GM23338 (cell line): ENCODE data around the gene CTSC. TPM values are rescaled to one million over a fixed set of nuclear protein-coding genes. Genes with fewer than 3 reads are reported as not detected.

Experiments used
- ATAC-seq: fragments of 200-7000 bp; cut with Tn5 transposase; 3 replicates; pipeline ENCODE4 v1.9.1; 2020
- DNase-seq: peaks from one replicate; pipeline ENCODE4 v3.0.0-alpha.2; 2015; ENCODE audit warnings: low spot score
- H2AFZ ChIP-seq: fragments of 200-600 bp; sonication (generic); 2 replicates; pipeline ENCODE4 v1.8.0; 2016; ENCODE audit warnings: antibody characterized with exemption, mild to moderate bottlenecking, moderate library complexity
- H3F3A ChIP-seq: fragments of 200-600 bp; sonication (generic); replicated peaks from 2 replicates; pipeline ENCODE4 v1.8.0; 2017; ENCODE audit warnings: antibody characterized with exemption, mixed run types, low read depth
- H3K27ac ChIP-seq: fragments of 200-600 bp; sonication (generic); 2 replicates; pipeline ENCODE4 v1.6.1; 2016; ENCODE audit warnings: low read depth
- H3K27me3 ChIP-seq: fragments of 200-600 bp; sonication (generic); 2 replicates; pipeline ENCODE4 v1.8.0; 2016; ENCODE audit warnings: mild to moderate bottlenecking, mixed run types, moderate library complexity; ENCODE audit not compliant: insufficient read depth
- H3K36me3 ChIP-seq: fragments of 200-600 bp; sonication (generic); 2 replicates; pipeline ENCODE4 v1.8.0; 2016; ENCODE audit warnings: mild to moderate bottlenecking; ENCODE audit not compliant: insufficient read depth
- H3K4me1 ChIP-seq: fragments of 200-600 bp; sonication (generic); 2 replicates; pipeline ENCODE4 v1.8.0; 2016; ENCODE audit warnings: mild to moderate bottlenecking, moderate library complexity; ENCODE audit not compliant: insufficient read depth
- H3K4me2 ChIP-seq: fragments of 200-600 bp; sonication (generic); 2 replicates; pipeline ENCODE4 v1.7.1; 2017; ENCODE audit warnings: mixed run types
- H3K4me3 ChIP-seq: fragments of 200-600 bp; sonication (generic); 2 replicates; pipeline ENCODE4 v1.6.1; 2016; ENCODE audit warnings: mixed run types
- H3K79me2 ChIP-seq: fragments of 200-600 bp; sonication (generic); replicated peaks from 2 replicates; pipeline ENCODE4 v1.8.0; 2017; ENCODE audit warnings: mild to moderate bottlenecking; ENCODE audit not compliant: insufficient read depth
- H3K9me2 ChIP-seq: fragments of 200-600 bp; sonication (generic); 2 replicates; pipeline ENCODE4 v1.8.0; 2017; ENCODE audit not compliant: insufficient read depth
- H4K20me1 ChIP-seq: fragments of 200-600 bp; sonication (generic); replicated peaks from 2 replicates; pipeline ENCODE4 v1.8.0; 2017; ENCODE audit warnings: mild to moderate bottlenecking; ENCODE audit not compliant: insufficient read depth
- H3K27ac Mint-ChIP-seq: 2 replicates; pipeline ENCODE4 v1.8.0; 2020; ENCODE audit warnings: inconsistent platforms, mild to moderate bottlenecking, moderate library complexity, mixed read lengths
- H3K27me3 Mint-ChIP-seq: 3 replicates; pipeline ENCODE4 v1.8.0; 2022; ENCODE audit warnings: low read depth, mild to moderate bottlenecking, moderate library complexity, mixed read lengths, inconsistent platforms; ENCODE audit not compliant: insufficient read depth, poor library complexity
- H3K36me3 Mint-ChIP-seq: 3 replicates; pipeline ENCODE4 v1.8.0; 2021; ENCODE audit warnings: low read depth, mild to moderate bottlenecking, inconsistent platforms, moderate library complexity, mixed read lengths
- H3K4me1 Mint-ChIP-seq: 3 replicates; pipeline ENCODE4 v1.8.0; 2020; ENCODE audit warnings: mild to moderate bottlenecking, inconsistent platforms, mixed read lengths
- H3K4me3 Mint-ChIP-seq: 3 replicates; pipeline ENCODE4 v1.8.0; 2021; ENCODE audit warnings: moderate library complexity, mild to moderate bottlenecking, inconsistent platforms, mixed read lengths
- H3K9me3 Mint-ChIP-seq: 3 replicates; pipeline ENCODE4 v1.8.0; 2020; ENCODE audit warnings: moderate library complexity, mild to moderate bottlenecking, inconsistent platforms, mixed read lengths
- CREB1 ChIP-seq: fragments of 250-450 bp; sonication (Bioruptor Pico); IDR thresholded peaks from 2 replicates; pipeline ENCODE4 v1.5.0; 2020; ENCODE audit warnings: low read depth, mild to moderate bottlenecking, moderate library complexity
- EZH2 ChIP-seq: fragments of 200-600 bp; sonication (generic); IDR thresholded peaks from one replicate; pipeline ENCODE4 v1.8.0; 2017; ENCODE audit warnings: antibody characterized with exemption, mild to moderate bottlenecking, low read depth; ENCODE audit not compliant: unreplicated experiment
- JUNB ChIP-seq: IDR thresholded peaks from one replicate; pipeline ENCODE4 v1.6.1; 2016; ENCODE audit warnings: antibody characterized with exemption; ENCODE audit not compliant: unreplicated experiment
- NANOG ChIP-seq: IDR thresholded peaks from 2 replicates; pipeline ENCODE4 v1.6.1; 2016; ENCODE audit warnings: antibody characterized with exemption, borderline replicate concordance
- ZNF114 ChIP-seq: fragments of 250-450 bp; sonication (Bioruptor Pico); IDR thresholded peaks from 2 replicates; pipeline ENCODE4 v1.5.0; 2020; ENCODE audit warnings: mild to moderate bottlenecking, moderate library complexity
- ZNF331 ChIP-seq: fragments of 250-450 bp; sonication (Bioruptor Pico); IDR thresholded peaks from 2 replicates; pipeline ENCODE4 v1.5.0; 2020; ENCODE audit warnings: low read depth, mild to moderate bottlenecking, moderate library complexity
- polyA plus RNA-seq: library from polyadenylated mRNA; unstranded; fragments of >200 nt; fragmentation: Nextera tagmentation; extraction: Ambion mirVana; gene quantifications from 2 replicates; pipeline ENCODE4 v1.2.1, GENCODE V29; 2016
- total RNA-seq: library from RNA; depleted of rRNA; stranded (reverse); fragments of >200 nt; shearing (Covaris generic); gene quantifications from 2 replicates; pipeline ENCODE4 v1.2.3, GENCODE V29; 2014
- TF ChIP-seq, protein P1 (sequence below): fragments of 250-450 bp; sonication (Bioruptor Pico); IDR thresholded peaks from 2 replicates; pipeline ENCODE4 v1.5.0; 2020; ENCODE audit warnings: mild to moderate bottlenecking, moderate library complexity
- TF ChIP-seq, protein P2 (sequence below): IDR thresholded peaks from 2 replicates; pipeline ENCODE4 v1.6.1; 2016; ENCODE audit warnings: antibody characterized with exemption
- TF ChIP-seq, protein P3 (sequence below): IDR thresholded peaks from one replicate; pipeline ENCODE4 v1.6.1; 2018; ENCODE audit warnings: antibody characterized with exemption; ENCODE audit not compliant: unreplicated experiment
- TF ChIP-seq, protein P4 (sequence below), 2 experiments: fragments of 200-600 bp in 1 of 2; sonication (generic) in 1 of 2; conservative IDR thresholded peaks; 2 replicates each; pipeline versions ENCODE4 v1.5.1 to v1.6.1; 2016 to 2017; ENCODE audit warnings: antibody characterized with exemption in 2 of 2, low read depth in 2 of 2, mild to moderate bottlenecking in 2 of 2, moderate library complexity in 1 of 2

CTSC gene
- total and polyA plus RNA-seq, 2 experiments from 2014 or later, result 408 to 444 TPM

DNA sequence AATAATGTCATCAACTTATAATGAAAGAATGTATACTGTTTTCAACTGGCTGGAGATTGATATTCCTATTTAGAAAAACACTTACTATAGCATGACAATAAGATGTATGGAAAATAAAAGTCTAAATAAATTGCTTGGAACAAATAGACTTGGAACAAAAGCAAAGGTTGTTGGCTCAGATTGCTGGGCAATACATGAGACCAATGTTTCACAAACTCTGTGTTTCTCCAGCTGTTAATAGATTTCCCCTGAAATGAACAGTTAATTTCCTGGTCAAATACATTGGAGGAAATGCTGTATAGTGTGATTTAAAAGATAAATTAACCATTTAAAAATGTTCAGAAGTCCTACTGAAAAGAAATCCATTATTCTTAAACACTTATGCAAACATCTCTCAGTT, 40.1 kb upstream of the CTSC start (continued):
- TF ChIP-seq, protein P1, sequence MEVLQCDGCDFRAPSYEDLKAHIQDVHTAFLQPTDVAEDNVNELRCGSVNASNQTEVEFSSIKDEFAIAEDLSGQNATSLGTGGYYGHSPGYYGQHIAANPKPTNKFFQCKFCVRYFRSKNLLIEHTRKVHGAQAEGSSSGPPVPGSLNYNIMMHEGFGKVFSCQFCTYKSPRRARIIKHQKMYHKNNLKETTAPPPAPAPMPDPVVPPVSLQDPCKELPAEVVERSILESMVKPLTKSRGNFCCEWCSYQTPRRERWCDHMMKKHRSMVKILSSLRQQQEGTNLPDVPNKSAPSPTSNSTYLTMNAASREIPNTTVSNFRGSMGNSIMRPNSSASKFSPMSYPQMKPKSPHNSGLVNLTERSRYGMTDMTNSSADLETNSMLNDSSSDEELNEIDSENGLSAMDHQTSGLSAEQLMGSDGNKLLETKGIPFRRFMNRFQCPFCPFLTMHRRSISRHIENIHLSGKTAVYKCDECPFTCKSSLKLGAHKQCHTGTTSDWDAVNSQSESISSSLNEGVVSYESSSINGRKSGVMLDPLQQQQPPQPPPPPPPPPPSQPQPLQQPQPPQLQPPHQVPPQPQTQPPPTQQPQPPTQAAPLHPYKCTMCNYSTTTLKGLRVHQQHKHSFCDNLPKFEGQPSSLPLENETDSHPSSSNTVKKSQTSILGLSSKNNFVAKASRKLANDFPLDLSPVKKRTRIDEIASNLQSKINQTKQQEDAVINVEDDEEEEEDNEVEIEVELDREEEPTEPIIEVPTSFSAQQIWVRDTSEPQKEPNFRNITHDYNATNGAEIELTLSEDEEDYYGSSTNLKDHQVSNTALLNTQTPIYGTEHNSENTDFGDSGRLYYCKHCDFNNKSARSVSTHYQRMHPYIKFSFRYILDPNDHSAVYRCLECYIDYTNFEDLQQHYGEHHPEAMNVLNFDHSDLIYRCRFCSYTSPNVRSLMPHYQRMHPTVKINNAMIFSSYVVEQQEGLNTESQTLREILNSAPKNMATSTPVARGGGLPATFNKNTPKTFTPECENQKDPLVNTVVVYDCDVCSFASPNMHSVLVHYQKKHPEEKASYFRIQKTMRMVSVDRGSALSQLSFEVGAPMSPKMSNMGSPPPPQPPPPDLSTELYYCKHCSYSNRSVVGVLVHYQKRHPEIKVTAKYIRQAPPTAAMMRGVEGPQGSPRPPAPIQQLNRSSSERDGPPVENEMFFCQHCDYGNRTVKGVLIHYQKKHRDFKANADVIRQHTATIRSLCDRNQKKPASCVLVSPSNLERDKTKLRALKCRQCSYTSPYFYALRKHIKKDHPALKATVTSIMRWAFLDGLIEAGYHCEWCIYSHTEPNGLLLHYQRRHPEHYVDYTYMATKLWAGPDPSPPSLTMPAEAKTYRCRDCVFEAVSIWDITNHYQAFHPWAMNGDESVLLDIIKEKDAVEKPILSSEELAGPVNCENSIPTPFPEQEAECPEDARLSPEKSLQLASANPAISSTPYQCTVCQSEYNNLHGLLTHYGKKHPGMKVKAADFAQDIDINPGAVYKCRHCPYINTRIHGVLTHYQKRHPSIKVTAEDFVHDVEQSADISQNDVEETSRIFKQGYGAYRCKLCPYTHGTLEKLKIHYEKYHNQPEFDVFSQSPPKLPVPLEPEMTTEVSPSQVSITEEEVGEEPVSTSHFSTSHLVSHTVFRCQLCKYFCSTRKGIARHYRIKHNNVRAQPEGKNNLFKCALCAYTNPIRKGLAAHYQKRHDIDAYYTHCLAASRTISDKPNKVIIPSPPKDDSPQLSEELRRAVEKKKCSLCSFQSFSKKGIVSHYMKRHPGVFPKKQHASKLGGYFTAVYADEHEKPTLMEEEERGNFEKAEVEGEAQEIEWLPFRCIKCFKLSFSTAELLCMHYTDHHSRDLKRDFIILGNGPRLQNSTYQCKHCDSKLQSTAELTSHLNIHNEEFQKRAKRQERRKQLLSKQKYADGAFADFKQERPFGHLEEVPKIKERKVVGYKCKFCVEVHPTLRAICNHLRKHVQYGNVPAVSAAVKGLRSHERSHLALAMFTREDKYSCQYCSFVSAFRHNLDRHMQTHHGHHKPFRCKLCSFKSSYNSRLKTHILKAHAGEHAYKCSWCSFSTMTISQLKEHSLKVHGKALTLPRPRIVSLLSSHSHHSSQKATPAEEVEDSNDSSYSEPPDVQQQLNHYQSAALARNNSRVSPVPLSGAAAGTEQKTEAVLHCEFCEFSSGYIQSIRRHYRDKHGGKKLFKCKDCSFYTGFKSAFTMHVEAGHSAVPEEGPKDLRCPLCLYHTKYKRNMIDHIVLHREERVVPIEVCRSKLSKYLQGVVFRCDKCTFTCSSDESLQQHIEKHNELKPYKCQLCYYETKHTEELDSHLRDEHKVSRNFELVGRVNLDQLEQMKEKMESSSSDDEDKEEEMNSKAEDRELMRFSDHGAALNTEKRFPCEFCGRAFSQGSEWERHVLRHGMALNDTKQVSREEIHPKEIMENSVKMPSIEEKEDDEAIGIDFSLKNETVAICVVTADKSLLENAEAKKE (CRISPR knock-in tag), result no peak
- TF ChIP-seq CREB1 (CRISPR knock-in tag), result no peak
- TF ChIP-seq EZH2, result no peak
- TF ChIP-seq JUNB, result no peak
- no peak for TF ChIP-seq NANOG

DNA sequence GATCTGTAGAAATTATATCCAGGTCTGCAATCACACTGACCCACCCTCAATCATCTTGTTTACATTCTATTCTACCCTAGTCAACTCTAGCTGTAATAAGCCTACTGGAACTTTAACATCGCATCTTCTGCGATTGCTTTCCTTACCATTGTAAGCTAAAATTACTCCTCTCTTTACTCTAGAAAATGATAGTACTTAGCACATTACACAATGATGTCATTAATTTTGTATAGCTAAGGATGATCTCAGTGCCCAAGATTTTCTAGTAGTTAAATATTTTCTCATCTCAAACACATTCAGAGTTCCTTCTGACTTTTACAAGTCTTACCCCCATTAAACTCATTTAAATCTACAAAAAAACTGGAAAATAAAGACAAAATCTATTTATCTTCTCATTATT, 39.6 kb upstream of the CTSC start:
- H3K4me3 Mint-ChIP-seq, result no peak overlapping the region
- no peaks in the 10 kb centered on the region for H3F3A ChIP-seq
- no peak for ATAC-seq
- TF ChIP-seq, protein P2, sequence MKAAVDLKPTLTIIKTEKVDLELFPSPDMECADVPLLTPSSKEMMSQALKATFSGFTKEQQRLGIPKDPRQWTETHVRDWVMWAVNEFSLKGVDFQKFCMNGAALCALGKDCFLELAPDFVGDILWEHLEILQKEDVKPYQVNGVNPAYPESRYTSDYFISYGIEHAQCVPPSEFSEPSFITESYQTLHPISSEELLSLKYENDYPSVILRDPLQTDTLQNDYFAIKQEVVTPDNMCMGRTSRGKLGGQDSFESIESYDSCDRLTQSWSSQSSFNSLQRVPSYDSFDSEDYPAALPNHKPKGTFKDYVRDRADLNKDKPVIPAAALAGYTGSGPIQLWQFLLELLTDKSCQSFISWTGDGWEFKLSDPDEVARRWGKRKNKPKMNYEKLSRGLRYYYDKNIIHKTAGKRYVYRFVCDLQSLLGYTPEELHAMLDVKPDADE, result no peak
- TF ChIP-seq NANOG (no peak), ZNF331 (CRISPR knock-in tag) (no peak), ZNF114 (CRISPR knock-in tag) (no peak)
- TF ChIP-seq, protein P3, sequence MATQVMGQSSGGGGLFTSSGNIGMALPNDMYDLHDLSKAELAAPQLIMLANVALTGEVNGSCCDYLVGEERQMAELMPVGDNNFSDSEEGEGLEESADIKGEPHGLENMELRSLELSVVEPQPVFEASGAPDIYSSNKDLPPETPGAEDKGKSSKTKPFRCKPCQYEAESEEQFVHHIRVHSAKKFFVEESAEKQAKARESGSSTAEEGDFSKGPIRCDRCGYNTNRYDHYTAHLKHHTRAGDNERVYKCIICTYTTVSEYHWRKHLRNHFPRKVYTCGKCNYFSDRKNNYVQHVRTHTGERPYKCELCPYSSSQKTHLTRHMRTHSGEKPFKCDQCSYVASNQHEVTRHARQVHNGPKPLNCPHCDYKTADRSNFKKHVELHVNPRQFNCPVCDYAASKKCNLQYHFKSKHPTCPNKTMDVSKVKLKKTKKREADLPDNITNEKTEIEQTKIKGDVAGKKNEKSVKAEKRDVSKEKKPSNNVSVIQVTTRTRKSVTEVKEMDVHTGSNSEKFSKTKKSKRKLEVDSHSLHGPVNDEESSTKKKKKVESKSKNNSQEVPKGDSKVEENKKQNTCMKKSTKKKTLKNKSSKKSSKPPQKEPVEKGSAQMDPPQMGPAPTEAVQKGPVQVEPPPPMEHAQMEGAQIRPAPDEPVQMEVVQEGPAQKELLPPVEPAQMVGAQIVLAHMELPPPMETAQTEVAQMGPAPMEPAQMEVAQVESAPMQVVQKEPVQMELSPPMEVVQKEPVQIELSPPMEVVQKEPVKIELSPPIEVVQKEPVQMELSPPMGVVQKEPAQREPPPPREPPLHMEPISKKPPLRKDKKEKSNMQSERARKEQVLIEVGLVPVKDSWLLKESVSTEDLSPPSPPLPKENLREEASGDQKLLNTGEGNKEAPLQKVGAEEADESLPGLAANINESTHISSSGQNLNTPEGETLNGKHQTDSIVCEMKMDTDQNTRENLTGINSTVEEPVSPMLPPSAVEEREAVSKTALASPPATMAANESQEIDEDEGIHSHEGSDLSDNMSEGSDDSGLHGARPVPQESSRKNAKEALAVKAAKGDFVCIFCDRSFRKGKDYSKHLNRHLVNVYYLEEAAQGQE, result no peak
- TF ChIP-seq, protein P4, sequence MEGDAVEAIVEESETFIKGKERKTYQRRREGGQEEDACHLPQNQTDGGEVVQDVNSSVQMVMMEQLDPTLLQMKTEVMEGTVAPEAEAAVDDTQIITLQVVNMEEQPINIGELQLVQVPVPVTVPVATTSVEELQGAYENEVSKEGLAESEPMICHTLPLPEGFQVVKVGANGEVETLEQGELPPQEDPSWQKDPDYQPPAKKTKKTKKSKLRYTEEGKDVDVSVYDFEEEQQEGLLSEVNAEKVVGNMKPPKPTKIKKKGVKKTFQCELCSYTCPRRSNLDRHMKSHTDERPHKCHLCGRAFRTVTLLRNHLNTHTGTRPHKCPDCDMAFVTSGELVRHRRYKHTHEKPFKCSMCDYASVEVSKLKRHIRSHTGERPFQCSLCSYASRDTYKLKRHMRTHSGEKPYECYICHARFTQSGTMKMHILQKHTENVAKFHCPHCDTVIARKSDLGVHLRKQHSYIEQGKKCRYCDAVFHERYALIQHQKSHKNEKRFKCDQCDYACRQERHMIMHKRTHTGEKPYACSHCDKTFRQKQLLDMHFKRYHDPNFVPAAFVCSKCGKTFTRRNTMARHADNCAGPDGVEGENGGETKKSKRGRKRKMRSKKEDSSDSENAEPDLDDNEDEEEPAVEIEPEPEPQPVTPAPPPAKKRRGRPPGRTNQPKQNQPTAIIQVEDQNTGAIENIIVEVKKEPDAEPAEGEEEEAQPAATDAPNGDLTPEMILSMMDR (conservative IDR thresholded peaks at IDR 0.05; ENCODE audit: low read depth in 2 of 2), result no peak

More for the DNA sequence above, 39.6 kb upstream of the CTSC start:
- no peak for DNase-seq
- Histone ChIP-seq H3K27ac (no peak overlapping the region), H3K4me3 (no peak overlapping the region), H3K9me2 (no peaks in the 10 kb centered on the region), H3K27me3 (no peaks in the 10 kb centered on the region), H3K36me3 (no peaks in the 10 kb centered on the region), H4K20me1 (no peaks in the 10 kb centered on the region), H3K4me2 (no peak overlapping the region), H3K4me1 (peaks cover 37% of the 10 kb centered on the region), H2AFZ (no peak overlapping the region), H3K79me2 (no peaks in the 10 kb centered on the region)
- no peak overlapping the region for H3K27ac Mint-ChIP-seq
- peaks cover 40% of the 10 kb centered on the region for H3K4me1 Mint-ChIP-seq
- no peaks in the 10 kb centered on the region for H3K9me3 Mint-ChIP-seq
- peaks cover 6% of the 10 kb centered on the region for H3K27me3 Mint-ChIP-seq
- no peaks in the 10 kb centered on the region for H3K36me3 Mint-ChIP-seq
